B cell (primary cell): ENCODE data around the gene ZFAND2A. TPM values are rescaled to one million over a fixed set of nuclear protein-coding genes. Genes with fewer than 3 reads are reported as not detected.

Source experiments
- ATAC-seq: fragments of 200-7000 bp; cut with Tn5 transposase; one replicate; pipeline ENCODE4 v1.10.0; 2021; ENCODE audit warnings: low read depth, mild to moderate bottlenecking, moderate number of reproducible peaks, moderate library complexity
- CTCF ChIA-PET: fragments of 350-600 bp; sonication (Branson Sonifier 250); formaldehyde crosslinking; loops from one replicate; lab custom pipeline; 2021; ENCODE audit warnings: antibody characterized with exemption, inconsistent platforms; lab: Charles Lee
- POLR2A ChIA-PET: fragments of 350-600 bp; sonication (Branson Sonifier 250); formaldehyde crosslinking; loops from one replicate; lab custom pipeline; 2021; ENCODE audit warnings: antibody characterized with exemption; lab: Charles Lee
- DNase-seq: peaks from one replicate; pipeline ENCODE4 v3.0.0; 2013
- H2AFZ ChIP-seq: 2 replicates; pipeline ENCODE4 v1.6.1; 2012; ENCODE audit warnings: mild to moderate bottlenecking, low read depth, low read length; ENCODE audit not compliant: insufficient read depth, poor library complexity, severe bottlenecking
- H3K27ac ChIP-seq, 2 donors: 1 replicate in 1 of 2; 2 replicates in 1 of 2; pipeline ENCODE4 v1.5.1; 2012 to 2013; ENCODE audit warnings: low read length in 2 of 2, mild to moderate bottlenecking in 2 of 2, moderate library complexity in 1 of 2
- H3K27me3 ChIP-seq, 4 experiments: fragments of 200-600 bp in 1 of 4; sonication (generic) in 1 of 4; replicated peaks in 1 of 4; 1 replicate in 2 of 4; 2 replicates in 2 of 4; pipeline versions ENCODE4 v1.6.1 to v1.7.0; 2013 to 2016; ENCODE audit warnings: low read length in 3 of 4, mild to moderate bottlenecking in 2 of 4, mixed read lengths in 1 of 4, moderate library complexity in 1 of 4; ENCODE audit not compliant: insufficient read depth in 4 of 4, control insufficient read depth in 3 of 4; ENCODE audit errors: control extremely low read depth in 1 of 4
- H3K36me3 ChIP-seq, 2 experiments: replicated peaks in 1 of 2; 1 replicate in 1 of 2; 2 replicates in 1 of 2; pipeline versions ENCODE4 v1.6.1 to v1.7.1; 2013; ENCODE audit warnings: low read length in 1 of 2; ENCODE audit not compliant: insufficient read depth in 2 of 2, control insufficient read depth in 1 of 2; ENCODE audit errors: control extremely low read depth in 1 of 2, extremely low read depth in 1 of 2
- H3K4me1 ChIP-seq, 2 donors: fragments of 200-600 bp in 1 of 2; sonication (generic) in 1 of 2; 1 replicate in 1 of 2; 2 replicates in 1 of 2; pipeline versions ENCODE4 v1.5.1 to v1.6.1; 2013 to 2017; ENCODE audit warnings: low read length in 2 of 2; ENCODE audit not compliant: control insufficient read depth in 2 of 2, insufficient read depth in 2 of 2
- H3K4me2 ChIP-seq: replicated peaks from 2 replicates; pipeline ENCODE3; 2012; ENCODE audit warnings: mild to moderate bottlenecking, low read depth, low read length; ENCODE audit not compliant: poor library complexity, severe bottlenecking
- H3K4me3 ChIP-seq, 5 experiments: fragments of 200-600 bp in 1 of 5; sonication (generic) in 1 of 5; 1 replicate in 3 of 5; 2 replicates in 2 of 5; pipeline versions ENCODE4 v1.5.1 to v1.7.0; 2011 to 2016; ENCODE audit warnings: low read length in 4 of 5, mild to moderate bottlenecking in 4 of 5, low read depth in 2 of 5, control low read depth in 1 of 5, moderate library complexity in 1 of 5; ENCODE audit not compliant: insufficient read depth in 1 of 5; ENCODE audit errors: control extremely low read depth in 1 of 5, extremely low read depth in 1 of 5
- H3K79me2 ChIP-seq: fragments of 200-600 bp; sonication (generic); one replicate; pipeline ENCODE4 v1.6.0; 2016; ENCODE audit warnings: low read length; ENCODE audit not compliant: control insufficient read depth, insufficient read depth
- H3K9ac ChIP-seq: fragments of 200-600 bp; sonication (generic); 2 replicates; pipeline ENCODE4 v1.6.1; 2017; ENCODE audit warnings: mild to moderate bottlenecking, low read length, moderate library complexity
- H3K9me3 ChIP-seq, 3 donors: one replicate each; pipeline versions ENCODE4 v1.6.1 to v1.7.1; 2013; ENCODE audit warnings: low read length in 2 of 3; ENCODE audit not compliant: control insufficient read depth in 2 of 3, insufficient read depth in 1 of 3; ENCODE audit errors: control extremely low read depth in 1 of 3
- H4K20me1 ChIP-seq: 2 replicates; pipeline ENCODE4 v1.6.0; 2012; ENCODE audit warnings: mild to moderate bottlenecking, low read length; ENCODE audit not compliant: insufficient read depth, control insufficient read depth, poor library complexity, severe bottlenecking
- H3K27ac Mint-ChIP-seq: one replicate; pipeline ENCODE4 v1.8.0; 2021; ENCODE audit warnings: mixed read lengths
- H3K27me3 Mint-ChIP-seq: one replicate; pipeline ENCODE4 v1.8.0; 2021; ENCODE audit warnings: mixed read lengths
- H3K4me1 Mint-ChIP-seq: one replicate; pipeline ENCODE4 v1.8.0; 2021; ENCODE audit warnings: mixed read lengths
- H3K4me3 Mint-ChIP-seq: one replicate; pipeline ENCODE4 v1.8.0; 2021; ENCODE audit warnings: mixed read lengths
- H3K9me3 Mint-ChIP-seq: one replicate; pipeline ENCODE4 v1.8.0; 2022; ENCODE audit warnings: mixed read lengths; ENCODE audit not compliant: insufficient read depth
- EZH2 ChIP-seq: IDR thresholded peaks from 2 replicates; pipeline ENCODE4 v1.6.1; 2012; ENCODE audit warnings: borderline replicate concordance, low read depth, mild to moderate bottlenecking, moderate library complexity, low read length; ENCODE audit not compliant: insufficient read depth, poor library complexity, severe bottlenecking
- WGBS: methylation state at CpG from one replicate; pipeline ENCODE4 v1.1.5; 2013; ENCODE audit warnings: missing lambda C conversion rate; ENCODE audit not compliant: insufficient coverage; 5-methylcytosine and 5-hydroxymethylcytosine counted together
- intact Hi-C: fragments of 100-400 bp; cut with micrococcal nuclease; formaldehyde crosslinking; loops from one replicate; pipeline ENCODE4 v1.10.0; 2022
- polyA plus RNA-seq: library from polyadenylated mRNA; depleted of rRNA; stranded (reverse); fragments of >200 nt; gene quantifications from 2 replicates; pipeline ENCODE4 v1.2.3, GENCODE V29; 2012
- total RNA-seq, 2 donors: library from RNA; stranded (reverse); fragments of 120-200 nt in 1 of 2; gene quantifications; 1 replicate in 1 of 2; 2 replicates in 1 of 2; pipeline versions ENCODE4 v1.2.3 to v1.2.4, GENCODE V29; 2013 to 2022
- TF ChIP-seq, protein P1 (sequence below): fragments of 200-600 bp; IDR thresholded peaks from one replicate; pipeline ENCODE4 v1.8.0; 2022; ENCODE audit warnings: antibody characterized with exemption, mild to moderate bottlenecking

Gene ZFAND2A
- total and polyA plus RNA-seq, 2 donors (not counting 1 experiment from before 2014, with no cell fraction given): 26.7 to 113 TPM

DNA sequence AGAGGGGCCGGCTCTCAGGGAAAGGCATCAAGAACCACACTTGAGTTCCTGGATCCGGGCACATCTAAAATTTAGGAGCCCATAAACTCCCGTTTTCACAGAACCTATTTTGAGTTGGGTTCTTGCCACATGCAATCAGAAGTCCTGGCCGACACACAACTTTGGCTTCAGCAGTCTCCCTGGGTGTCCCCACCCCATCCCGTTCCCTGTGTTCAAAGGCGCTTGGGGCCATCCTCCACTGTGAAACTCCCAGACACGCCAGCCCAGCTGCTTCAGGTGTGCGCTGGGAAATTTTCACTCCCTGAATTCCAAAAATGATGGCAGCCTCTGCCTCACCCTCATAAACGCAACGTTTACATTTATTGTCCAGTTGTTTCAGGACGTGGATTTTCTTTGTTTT lies 8.4 kb upstream of the ZFAND2A start:
- H3K4me1 Mint-ChIP-seq: peaks cover 6% of the 10 kb centered on the region
- H3K27me3 Mint-ChIP-seq: no peaks in the 10 kb centered on the region
- H3K27ac Mint-ChIP-seq: no peak overlapping the region
- peaks cover 0 to 15% (median 0%) of the 10 kb centered on the region in 3 donors for H3K9me3 ChIP-seq
- ChIA-PET CTCF (interaction anchor here (1.0 to 1.2 kb wide), 2 partner anchors 82 to 175 kb away, joined by 4 read pairs; no protein-coding TSS in a partner anchor), POLR2A (no interaction called here)
- no peaks in the 10 kb centered on the region for H3K27me3 ChIP-seq
- WGBS: 95% methylated on average over 9 of the region's 11 CpGs
- no peak overlapping the region for H3K4me2 ChIP-seq
- no peak overlapping the region for H3K9ac ChIP-seq
- H3K36me3 ChIP-seq: no peaks in the 10 kb centered on the region
- intact Hi-C loops: no loop called here
- ATAC-seq: no peak
- H3K4me3 Mint-ChIP-seq: no peak overlapping the region
- no peak overlapping the region for H3K27ac ChIP-seq
- H3K9me3 Mint-ChIP-seq: no peaks in the 10 kb centered on the region
- no peak overlapping the region for H3K4me3 ChIP-seq
- H2AFZ ChIP-seq: no peak overlapping the region
- no peaks in the 10 kb centered on the region for H4K20me1 ChIP-seq
- TF ChIP-seq, protein P1, sequence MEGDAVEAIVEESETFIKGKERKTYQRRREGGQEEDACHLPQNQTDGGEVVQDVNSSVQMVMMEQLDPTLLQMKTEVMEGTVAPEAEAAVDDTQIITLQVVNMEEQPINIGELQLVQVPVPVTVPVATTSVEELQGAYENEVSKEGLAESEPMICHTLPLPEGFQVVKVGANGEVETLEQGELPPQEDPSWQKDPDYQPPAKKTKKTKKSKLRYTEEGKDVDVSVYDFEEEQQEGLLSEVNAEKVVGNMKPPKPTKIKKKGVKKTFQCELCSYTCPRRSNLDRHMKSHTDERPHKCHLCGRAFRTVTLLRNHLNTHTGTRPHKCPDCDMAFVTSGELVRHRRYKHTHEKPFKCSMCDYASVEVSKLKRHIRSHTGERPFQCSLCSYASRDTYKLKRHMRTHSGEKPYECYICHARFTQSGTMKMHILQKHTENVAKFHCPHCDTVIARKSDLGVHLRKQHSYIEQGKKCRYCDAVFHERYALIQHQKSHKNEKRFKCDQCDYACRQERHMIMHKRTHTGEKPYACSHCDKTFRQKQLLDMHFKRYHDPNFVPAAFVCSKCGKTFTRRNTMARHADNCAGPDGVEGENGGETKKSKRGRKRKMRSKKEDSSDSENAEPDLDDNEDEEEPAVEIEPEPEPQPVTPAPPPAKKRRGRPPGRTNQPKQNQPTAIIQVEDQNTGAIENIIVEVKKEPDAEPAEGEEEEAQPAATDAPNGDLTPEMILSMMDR: no peak
- no peak for TF ChIP-seq EZH2
- DNase-seq: no peak
- no peaks in the 10 kb centered on the region for H3K79me2 ChIP-seq
- H3K4me1 ChIP-seq: peaks cover 0 to 10% of the 10 kb centered on the region in 2 donors

DNA sequence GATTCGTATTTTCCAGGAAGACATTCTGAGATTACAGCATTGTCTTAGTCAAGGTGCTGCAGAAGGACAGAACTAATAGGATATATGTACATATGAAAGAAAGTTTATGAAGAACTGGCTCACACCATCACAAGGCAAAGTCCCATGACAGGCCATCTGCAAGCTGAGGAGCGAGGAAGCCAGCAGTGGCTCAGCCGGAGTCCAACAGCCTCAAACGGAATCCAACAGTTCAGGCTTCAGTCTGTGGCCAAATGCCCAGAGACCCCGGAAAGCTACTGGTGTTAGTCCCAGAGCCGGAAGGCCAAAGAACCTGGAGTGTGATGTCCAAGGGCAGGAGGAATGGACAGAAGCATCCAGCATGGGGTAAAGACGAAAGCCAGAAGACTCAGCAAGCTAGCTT lies 4.4 kb upstream of the ZFAND2A start:
- Histone ChIP-seq H3K4me3 (no peak overlapping the region), H3K4me2 (no peak overlapping the region), H3K27ac (no peak overlapping the region), H2AFZ (no peak overlapping the region), H4K20me1 (no peaks in the 10 kb centered on the region), H3K79me2 (peaks cover 9% of the 10 kb centered on the region), H3K9me3 (peaks cover 0 to 2% (median 0%) of the 10 kb centered on the region in 3 donors), H3K9ac (no peak overlapping the region), H3K36me3 (no peaks in the 10 kb centered on the region), H3K27me3 (no peaks in the 10 kb centered on the region), H3K4me1 (peaks cover 8 to 13% of the 10 kb centered on the region in 2 donors)
- TF ChIP-seq, protein P1: no peak
- TF ChIP-seq EZH2: no peak
- Mint-ChIP-seq H3K27ac (no peak overlapping the region), H3K4me1 (peaks cover 9% of the 10 kb centered on the region), H3K4me3 (no peak overlapping the region), H3K9me3 (no peaks in the 10 kb centered on the region), H3K27me3 (no peaks in the 10 kb centered on the region)
- ChIA-PET CTCF (interaction anchor here (3.1 kb wide), 1 partner anchor 11 kb away, joined by 11 read pairs; no protein-coding TSS in a partner anchor), POLR2A (no interaction called here)
- DNase-seq (no peak), ATAC-seq (no peak)
- intact Hi-C loops: no loop called here
- 94% methylated on average over 7 of the region's 7 CpGs for WGBS
